Endodermal cell (in vitro differentiated cells): ENCODE data around the gene OR4D5. TPM values are rescaled to one million over a fixed set of nuclear protein-coding genes. Genes with fewer than 3 reads are reported as not detected.

Source experiments
- DNase-seq: peaks from one replicate; pipeline ENCODE4 v3.0.0-alpha.2; 2017
- H3K27ac ChIP-seq: 2 replicates; pipeline ENCODE4 v1.5.1; 2013; ENCODE audit warnings: mild to moderate bottlenecking, low read depth, low read length, moderate library complexity
- H3K27me3 ChIP-seq: 2 replicates; pipeline ENCODE4 v1.6.1; 2013; ENCODE audit warnings: mild to moderate bottlenecking, low read length, moderate library complexity; ENCODE audit not compliant: insufficient read depth, control insufficient read depth, poor library complexity, severe bottlenecking
- H3K36me3 ChIP-seq: 2 replicates; pipeline ENCODE4 v1.7.0; 2013; ENCODE audit warnings: mild to moderate bottlenecking, low read length, moderate library complexity; ENCODE audit not compliant: control insufficient read depth, insufficient read depth
- H3K4me1 ChIP-seq: one replicate; pipeline ENCODE4 v1.7.0; 2013; ENCODE audit warnings: low read length; ENCODE audit not compliant: control insufficient read depth, insufficient read depth
- H3K4me3 ChIP-seq: 2 replicates; pipeline ENCODE4 v1.5.1; 2013; ENCODE audit warnings: mild to moderate bottlenecking, low read length, moderate library complexity
- H3K9ac ChIP-seq: 2 replicates; pipeline ENCODE4 v1.6.1; 2013; ENCODE audit warnings: mild to moderate bottlenecking, low read length, moderate library complexity; ENCODE audit not compliant: poor library complexity, severe bottlenecking; ENCODE audit errors: extremely low read depth
- H3K9me3 ChIP-seq: 2 replicates; pipeline ENCODE4 v1.6.1; 2013; ENCODE audit warnings: mild to moderate bottlenecking, low read length, moderate library complexity; ENCODE audit not compliant: control insufficient read depth
- H3K27ac Mint-ChIP-seq: 2 replicates; pipeline ENCODE4 v1.8.0; 2020; ENCODE audit warnings: mixed read lengths
- H3K27me3 Mint-ChIP-seq: 2 replicates; pipeline ENCODE4 v1.8.0; 2021; ENCODE audit warnings: mild to moderate bottlenecking, mixed read lengths; ENCODE audit not compliant: insufficient read depth
- H3K36me3 Mint-ChIP-seq: 2 replicates; pipeline ENCODE4 v1.8.0; 2020; ENCODE audit warnings: low read depth, mixed read lengths
- H3K4me1 Mint-ChIP-seq: 2 replicates; pipeline ENCODE4 v1.8.0; 2020; ENCODE audit warnings: mixed read lengths
- H3K4me3 Mint-ChIP-seq: 2 replicates; pipeline ENCODE4 v1.8.0; 2020; ENCODE audit warnings: mild to moderate bottlenecking, moderate library complexity, mixed read lengths
- H3K9me3 Mint-ChIP-seq: 2 replicates; pipeline ENCODE4 v1.8.0; 2020; ENCODE audit warnings: mild to moderate bottlenecking, mixed read lengths
- WGBS, 2 experiments: methylation state at CpG; one replicate each; pipeline versions ENCODE4 v1.1.5 to v1.1.7; 2013; ENCODE audit warnings: missing lambda C conversion rate in 2 of 2, mixed read lengths in 1 of 2; ENCODE audit not compliant: insufficient coverage in 1 of 2, insufficient read length in 1 of 2; 5-methylcytosine and 5-hydroxymethylcytosine counted together
- total RNA-seq, 2 donors: library from RNA; stranded (reverse); fragmentation: NEBNext Ultra II Directional in 1 of 2; extraction: Animal tissue kit (Norgen Biotek cat#: 25700) in 1 of 2; gene quantifications; 2 replicates in 1 of 2; 3 replicates in 1 of 2; pipeline ENCODE4 v1.2.1, GENCODE V29; 2021
- TF ChIP-seq, protein P1 (sequence below): fragments of 200-600 bp; sonication (generic); conservative IDR thresholded peaks from 2 replicates; pipeline ENCODE4 v1.5.0; 2021; ENCODE audit warnings: antibody characterized with exemption, mild to moderate bottlenecking

The OR4D5 gene
- total RNA-seq, 2 donors from 2014 or later, result 0.24 TPM; not detected in 1

DNA sequence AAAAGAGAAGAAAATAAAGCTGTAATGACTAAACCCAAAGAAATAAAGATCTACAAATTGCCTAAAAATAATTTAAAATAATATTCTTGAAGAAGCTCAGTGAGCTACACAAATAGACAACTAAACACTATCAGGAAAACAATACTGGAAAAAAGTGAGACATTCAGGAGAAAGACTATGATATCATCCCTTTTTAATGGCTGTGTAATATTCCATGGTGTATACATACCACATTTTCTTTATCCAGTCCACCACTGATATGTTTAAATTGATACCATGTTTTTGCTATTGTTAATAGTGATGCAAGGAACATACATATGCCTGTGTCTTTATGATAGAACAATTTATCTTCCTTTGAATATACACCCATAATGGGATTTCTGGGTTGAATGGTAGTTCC, 17.3 kb downstream of the OR4D5 start:
- no peak overlapping the region for H3K9ac ChIP-seq
- H3K9me3 ChIP-seq, result peaks cover 10% of the 10 kb centered on the region
- DNase-seq, result no peak
- Mint-ChIP-seq H3K4me1 (peaks cover 8% of the 10 kb centered on the region), H3K9me3 (peaks cover 28% of the 10 kb centered on the region), H3K27ac (no peak overlapping the region), H3K36me3 (no peaks in the 10 kb centered on the region), H3K27me3 (no peaks in the 10 kb centered on the region), H3K4me3 (no peak overlapping the region)
- TF ChIP-seq, protein P1, sequence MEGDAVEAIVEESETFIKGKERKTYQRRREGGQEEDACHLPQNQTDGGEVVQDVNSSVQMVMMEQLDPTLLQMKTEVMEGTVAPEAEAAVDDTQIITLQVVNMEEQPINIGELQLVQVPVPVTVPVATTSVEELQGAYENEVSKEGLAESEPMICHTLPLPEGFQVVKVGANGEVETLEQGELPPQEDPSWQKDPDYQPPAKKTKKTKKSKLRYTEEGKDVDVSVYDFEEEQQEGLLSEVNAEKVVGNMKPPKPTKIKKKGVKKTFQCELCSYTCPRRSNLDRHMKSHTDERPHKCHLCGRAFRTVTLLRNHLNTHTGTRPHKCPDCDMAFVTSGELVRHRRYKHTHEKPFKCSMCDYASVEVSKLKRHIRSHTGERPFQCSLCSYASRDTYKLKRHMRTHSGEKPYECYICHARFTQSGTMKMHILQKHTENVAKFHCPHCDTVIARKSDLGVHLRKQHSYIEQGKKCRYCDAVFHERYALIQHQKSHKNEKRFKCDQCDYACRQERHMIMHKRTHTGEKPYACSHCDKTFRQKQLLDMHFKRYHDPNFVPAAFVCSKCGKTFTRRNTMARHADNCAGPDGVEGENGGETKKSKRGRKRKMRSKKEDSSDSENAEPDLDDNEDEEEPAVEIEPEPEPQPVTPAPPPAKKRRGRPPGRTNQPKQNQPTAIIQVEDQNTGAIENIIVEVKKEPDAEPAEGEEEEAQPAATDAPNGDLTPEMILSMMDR, result no peak
- H3K4me3 ChIP-seq, result no peak overlapping the region
- no peaks in the 10 kb centered on the region for H3K36me3 ChIP-seq
- H3K27me3 ChIP-seq, result no peaks in the 10 kb centered on the region
- no peaks in the 10 kb centered on the region for H3K4me1 ChIP-seq
- no peak overlapping the region for H3K27ac ChIP-seq

DNA sequence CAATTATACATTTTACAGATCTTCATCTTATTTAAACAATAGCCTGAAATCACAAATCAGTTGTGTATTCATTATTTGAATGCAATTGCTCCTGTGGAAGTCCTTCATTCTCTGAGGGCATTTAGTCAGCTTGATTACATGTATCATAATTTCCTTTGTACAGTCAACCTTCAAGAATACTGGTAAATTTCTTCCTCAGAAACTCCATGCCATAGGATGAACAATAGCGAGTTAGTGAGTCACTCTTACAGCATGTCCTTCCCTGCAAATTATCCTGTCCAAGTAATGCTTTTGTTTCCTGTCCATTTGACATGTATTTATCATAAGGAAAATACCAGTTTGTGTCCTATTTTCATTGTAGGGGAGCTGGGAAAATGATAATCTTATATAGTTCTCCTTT, 34.4 kb downstream of the OR4D5 start:
- Mint-ChIP-seq H3K4me1 (no peaks in the 10 kb centered on the region), H3K27me3 (no peaks in the 10 kb centered on the region), H3K9me3 (peaks cover 5% of the 10 kb centered on the region), H3K4me3 (no peak overlapping the region), H3K36me3 (no peaks in the 10 kb centered on the region), H3K27ac (no peak overlapping the region)
- H3K9me3 ChIP-seq, result no peaks in the 10 kb centered on the region
- H3K27ac ChIP-seq, result no peak overlapping the region
- no peak for DNase-seq
- TF ChIP-seq, protein P1, result no peak
- H3K4me3 ChIP-seq, result no peak overlapping the region
- no peak overlapping the region for H3K9ac ChIP-seq
- WGBS, 2 experiments, result 67 to 97% methylated on average over 1 of the region's 1 CpG
- H3K36me3 ChIP-seq, result no peaks in the 10 kb centered on the region
- H3K4me1 ChIP-seq, result no peaks in the 10 kb centered on the region
- no peaks in the 10 kb centered on the region for H3K27me3 ChIP-seq

DNA sequence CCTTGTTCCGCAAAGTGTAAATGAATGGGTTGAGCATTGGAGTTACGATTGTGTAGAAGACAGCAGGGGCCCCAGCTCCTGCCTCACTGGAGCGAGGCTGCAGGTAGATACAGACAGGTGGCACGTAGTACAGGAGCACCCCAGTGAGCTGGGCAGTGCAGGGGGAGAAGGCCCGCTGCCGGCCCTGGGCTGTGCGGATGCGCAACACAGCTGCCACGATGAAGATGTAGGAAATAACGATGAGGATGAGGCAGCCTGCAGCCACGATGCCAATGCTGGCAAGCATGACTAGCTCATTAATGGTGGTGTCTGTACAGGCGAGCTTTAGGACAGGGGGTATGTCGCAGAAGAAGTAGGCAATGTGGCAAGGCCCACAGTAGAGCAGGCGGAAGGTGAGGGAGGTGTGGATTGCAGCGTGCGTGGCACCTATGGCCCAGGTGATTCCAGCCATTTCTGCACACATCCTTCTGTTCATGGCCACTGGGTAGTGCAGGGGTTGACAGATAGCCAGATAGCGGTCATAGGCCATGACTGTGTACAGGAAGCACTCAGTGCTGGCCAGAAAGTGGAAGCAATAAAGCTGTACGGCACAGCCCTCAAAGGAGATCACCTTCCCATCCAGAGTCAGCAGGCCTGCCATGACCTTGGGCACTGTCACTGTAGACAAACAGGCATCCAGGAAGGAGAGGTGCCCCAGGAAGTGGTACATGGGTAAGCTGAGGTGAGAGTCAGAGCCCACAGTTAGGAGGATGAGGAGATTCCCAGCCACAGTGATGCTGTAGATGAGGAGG, 37.5 kb downstream of the OR4D5 start:
- TF ChIP-seq, protein P1, result no peak
- Mint-ChIP-seq H3K27me3 (no peaks in the 10 kb centered on the region), H3K4me1 (peaks cover 15% of the 10 kb centered on the region), H3K9me3 (peaks cover 7% of the 10 kb centered on the region), H3K27ac (no peak overlapping the region), H3K4me3 (no peak overlapping the region), H3K36me3 (no peaks in the 10 kb centered on the region)
- H3K27ac ChIP-seq, result no peak overlapping the region
- WGBS, 2 experiments, result 91 to 94% methylated on average over 11 to 18 of the region's 18 CpGs
- DNase-seq, result no peak
- no peak overlapping the region for H3K4me3 ChIP-seq
- H3K36me3 ChIP-seq, result no peaks in the 10 kb centered on the region
- H3K27me3 ChIP-seq, result no peaks in the 10 kb centered on the region
- H3K9ac ChIP-seq, result no peak overlapping the region
- no peaks in the 10 kb centered on the region for H3K9me3 ChIP-seq
- no peaks in the 10 kb centered on the region for H3K4me1 ChIP-seq
